Activated gamma-delta T cell treated with Interleukin-2 at 50 U/mL for 16 hours (primary cell): ENCODE results near the gene CMIP.

Experiments used
- DNase-seq: peaks from one replicate; pipeline ENCODE4 v3.0.0-alpha.2; 2020

The CMIP gene

GRCh38 chr16:81629896-81630634, 185.5 kb downstream of the CMIP start:
- DNase-seq: no peak

- no peak for DNase-seq
These were observed 186.0 kb downstream of the CMIP start for GRCh38 chr16:81630635-81631031.

- peak; percentile 80 for DNase-seq
These were observed 188.0 kb downstream of the CMIP start for GRCh38 chr16:81632392-81633146.

GRCh38 chr16:81633147-81633619, 188.6 kb downstream of the CMIP start:
- DNase-seq: no peak

GRCh38 chr16:81633680-81634379, 189.2 kb downstream of the CMIP start:
- no peak for DNase-seq

- no peak for DNase-seq
These were observed 189.9 kb downstream of the CMIP start for GRCh38 chr16:81634380-81635062.

GRCh38 chr16:81635063-81635937, 190.7 kb downstream of the CMIP start:
- no peak for DNase-seq

GRCh38 chr16:81636298-81636993, 191.8 kb downstream of the CMIP start:
- DNase-seq: no peak

- DNase-seq: no peak
These were observed 193.0 kb downstream of the CMIP start for GRCh38 chr16:81637336-81638235.

- DNase-seq: no peak
These were observed 193.8 kb downstream of the CMIP start for GRCh38 chr16:81638286-81638945.

GRCh38 chr16:81639348-81639747, 194.7 kb downstream of the CMIP start:
- no peak for DNase-seq

- DNase-seq: no peak
These were observed 195.5 kb downstream of the CMIP start for GRCh38 chr16:81639931-81640680.

GRCh38 chr16:81640681-81641070, 196.1 kb downstream of the CMIP start:
- DNase-seq: no peak

- no peak for DNase-seq
These were observed 196.9 kb downstream of the CMIP start for GRCh38 chr16:81641395-81642106.

- DNase-seq: no peak
These were observed 197.5 kb downstream of the CMIP start for GRCh38 chr16:81642107-81642436.

GRCh38 chr16:81642943-81643342, 198.3 kb downstream of the CMIP start:
- DNase-seq: no peak

- DNase-seq: no peak
These were observed 200.7 kb downstream of the CMIP start for GRCh38 chr16:81645266-81645694.

- DNase-seq: no peak
These were observed 201.3 kb downstream of the CMIP start for GRCh38 chr16:81645925-81646324.
